Putamen (tissue), 1 donor: ENCODE measurements around the gene PRF1.
A peak's percentile ranks its signal among the peaks of the same experiment; 100 is the strongest.
"Not testable (repeated sequence)": the region's sequence is repeated elsewhere in the genome, so short reads cannot be mapped to it uniquely, and the experiment has no call there.

ENCODE experiments used
- DNase-seq: peaks from one replicate; pipeline ENCODE4 v3.0.0-alpha.2; 2016; ENCODE audit warnings: low spot score

Gene PRF1

GRCh38 chr10:70617798-70618568 is 15.4 kb upstream of the PRF1 start:
- DNase-seq = no peak

- no peak for DNase-seq
These were observed 14.2 kb upstream of the PRF1 start for GRCh38 chr10:70616761-70617160.

- no peak for DNase-seq
These were observed 13.4 kb upstream of the PRF1 start for GRCh38 chr10:70615784-70616522.

- no peak for DNase-seq
These were observed 12.7 kb upstream of the PRF1 start for GRCh38 chr10:70615211-70615610.

- not testable (repeated sequence) for DNase-seq
These were observed 11.8 kb upstream of the PRF1 start for GRCh38 chr10:70614364-70614763.

GRCh38 chr10:70613941-70614340 is 11.4 kb upstream of the PRF1 start:
- no peak for DNase-seq

GRCh38 chr10:70607936-70608335 is 5.4 kb upstream of the PRF1 start:
- no peak for DNase-seq

- no peak for DNase-seq
These were observed 2.6 kb upstream of the PRF1 start for GRCh38 chr10:70605161-70605560.

GRCh38 chr10:70604106-70604505 is 1.6 kb upstream of the PRF1 start:
- no peak for DNase-seq

GRCh38 chr10:70603449-70603801 is 884 bp upstream of the PRF1 start:
- DNase-seq = no peak

GRCh38 chr10:70601746-70602145 is 795 bp downstream of the PRF1 start:
- no peak for DNase-seq

GRCh38 chr10:70600512-70601395 is 1.8 kb downstream of the PRF1 start:
- no peak for DNase-seq

- DNase-seq = no peak
These were observed 2.8 kb downstream of the PRF1 start for GRCh38 chr10:70599791-70600190.

- DNase-seq = no peak
These were observed 3.2 kb downstream of the PRF1 start for GRCh38 chr10:70599319-70599718.

GRCh38 chr10:70598857-70599295 is 3.7 kb downstream of the PRF1 start:
- no peak for DNase-seq

GRCh38 chr10:70597856-70598815 is 4.4 kb downstream of the PRF1 start:
- no peak for DNase-seq

- no peak for DNase-seq
These were observed 5.4 kb downstream of the PRF1 start for GRCh38 chr10:70596860-70597809.

- DNase-seq = peak; percentile 35
These were observed 6.3 kb downstream of the PRF1 start for GRCh38 chr10:70596110-70596798.

GRCh38 chr10:70595566-70596016 is 7.0 kb downstream of the PRF1 start:
- no peak for DNase-seq
